ENCODE results near the gene KRTAP3-3.

DNA sequence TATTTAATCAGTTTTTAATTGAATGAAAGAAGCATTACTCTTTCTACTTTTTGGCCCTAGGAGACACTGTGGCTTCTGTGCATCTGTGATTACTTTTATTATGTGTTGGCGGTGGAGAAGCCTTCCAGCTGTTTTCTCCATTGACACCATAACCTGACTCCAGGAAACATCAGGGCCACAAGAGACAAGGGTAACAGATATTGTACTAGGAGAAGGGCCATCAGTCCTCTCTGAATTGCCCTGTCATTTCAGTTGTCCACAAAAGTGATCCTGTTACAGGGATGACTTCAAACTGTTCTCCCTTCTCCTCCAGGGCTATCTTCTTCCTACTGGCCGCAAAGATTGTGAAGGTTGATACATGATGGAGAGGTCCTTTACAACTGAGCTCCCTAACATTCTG is 41.8 kb downstream of the KRTAP3-3 start:
- TF ChIP-seq EZH2 (IDR thresholded peaks at IDR 0.05; ENCODE audit: borderline replicate concordance, low read depth, low read length, severe bottlenecking), result no peak
- TF ChIP-seq, protein P1, sequence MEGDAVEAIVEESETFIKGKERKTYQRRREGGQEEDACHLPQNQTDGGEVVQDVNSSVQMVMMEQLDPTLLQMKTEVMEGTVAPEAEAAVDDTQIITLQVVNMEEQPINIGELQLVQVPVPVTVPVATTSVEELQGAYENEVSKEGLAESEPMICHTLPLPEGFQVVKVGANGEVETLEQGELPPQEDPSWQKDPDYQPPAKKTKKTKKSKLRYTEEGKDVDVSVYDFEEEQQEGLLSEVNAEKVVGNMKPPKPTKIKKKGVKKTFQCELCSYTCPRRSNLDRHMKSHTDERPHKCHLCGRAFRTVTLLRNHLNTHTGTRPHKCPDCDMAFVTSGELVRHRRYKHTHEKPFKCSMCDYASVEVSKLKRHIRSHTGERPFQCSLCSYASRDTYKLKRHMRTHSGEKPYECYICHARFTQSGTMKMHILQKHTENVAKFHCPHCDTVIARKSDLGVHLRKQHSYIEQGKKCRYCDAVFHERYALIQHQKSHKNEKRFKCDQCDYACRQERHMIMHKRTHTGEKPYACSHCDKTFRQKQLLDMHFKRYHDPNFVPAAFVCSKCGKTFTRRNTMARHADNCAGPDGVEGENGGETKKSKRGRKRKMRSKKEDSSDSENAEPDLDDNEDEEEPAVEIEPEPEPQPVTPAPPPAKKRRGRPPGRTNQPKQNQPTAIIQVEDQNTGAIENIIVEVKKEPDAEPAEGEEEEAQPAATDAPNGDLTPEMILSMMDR (IDR thresholded peaks at IDR 0.05; ENCODE audit: borderline replicate concordance, extremely low read depth, low read length, poor library complexity, severe bottlenecking), result no peak
